ENCODE measurements around the gene RBPJL.
"Not testable (repeated sequence)": the region's sequence is repeated elsewhere in the genome, so short reads cannot be mapped to it uniquely, and the experiment has no call there.

The RBPJL gene

GRCh38 chr20:45343532-45344167 is 37.0 kb downstream of the RBPJL start:
- peak; percentile 81 for DNase-seq

- no peak for DNase-seq
Observed at GRCh38 chr20:45344168-45344860, 37.7 kb downstream of the RBPJL start.

GRCh38 chr20:45345104-45345936 is 38.7 kb downstream of the RBPJL start:
- DNase-seq: peak; percentile 24

GRCh38 chr20:45346291-45346718 is 39.7 kb downstream of the RBPJL start:
- DNase-seq: no peak

- DNase-seq: no peak
Observed at GRCh38 chr20:45346851-45347250, 40.2 kb downstream of the RBPJL start.

- no peak for DNase-seq
Observed at GRCh38 chr20:45347297-45347935, 40.8 kb downstream of the RBPJL start.

- DNase-seq: peak; percentile 3
Observed at GRCh38 chr20:45347936-45348778, 41.5 kb downstream of the RBPJL start, which contains the start of gene SDC4. TSS of gene SDC4 (minus strand) at chr20:45348424. CDS start at chr20:45348384, 40 bp downstream.

GRCh38 chr20:45350217-45350616 is 43.6 kb downstream of the RBPJL start:
- no peak for DNase-seq

- DNase-seq: not testable (repeated sequence)
Observed at GRCh38 chr20:45350795-45351194, 44.2 kb downstream of the RBPJL start.

- DNase-seq: no peak
Observed at GRCh38 chr20:45352729-45353128, 46.1 kb downstream of the RBPJL start.

- DNase-seq: no peak
Observed at GRCh38 chr20:45353746-45354145, 47.1 kb downstream of the RBPJL start.

GRCh38 chr20:45354423-45355208 is 48.0 kb downstream of the RBPJL start:
- DNase-seq: no peak

GRCh38 chr20:45355209-45356084 is 48.8 kb downstream of the RBPJL start:
- no peak for DNase-seq

GRCh38 chr20:45358282-45359068 is 51.8 kb downstream of the RBPJL start:
- no peak for DNase-seq

GRCh38 chr20:45359069-45359405 is 52.4 kb downstream of the RBPJL start:
- DNase-seq: no peak

- no peak for DNase-seq
Observed at GRCh38 chr20:45359406-45360148, 52.9 kb downstream of the RBPJL start.

GRCh38 chr20:45361793-45362192 is 55.2 kb downstream of the RBPJL start:
- no peak for DNase-seq

GRCh38 chr20:45362804-45363610 is 56.4 kb downstream of the RBPJL start, which contains the start of gene SYS1:
TSS of gene SYS1 (plus strand) at chr20:45363156. CDS start at chr20:45363532, 376 bp downstream.
- peak; percentile 92 for DNase-seq
